ENCODE data around the gene FGF14. TPM values are rescaled to one million over a fixed set of nuclear protein-coding genes. Genes with fewer than 3 reads are reported as not detected.
A peak's percentile ranks its signal among the peaks of the same experiment; 100 is the strongest.

Gene FGF14
- total RNA-seq, 1 experiment from 2014 or later = not detected

DNA sequence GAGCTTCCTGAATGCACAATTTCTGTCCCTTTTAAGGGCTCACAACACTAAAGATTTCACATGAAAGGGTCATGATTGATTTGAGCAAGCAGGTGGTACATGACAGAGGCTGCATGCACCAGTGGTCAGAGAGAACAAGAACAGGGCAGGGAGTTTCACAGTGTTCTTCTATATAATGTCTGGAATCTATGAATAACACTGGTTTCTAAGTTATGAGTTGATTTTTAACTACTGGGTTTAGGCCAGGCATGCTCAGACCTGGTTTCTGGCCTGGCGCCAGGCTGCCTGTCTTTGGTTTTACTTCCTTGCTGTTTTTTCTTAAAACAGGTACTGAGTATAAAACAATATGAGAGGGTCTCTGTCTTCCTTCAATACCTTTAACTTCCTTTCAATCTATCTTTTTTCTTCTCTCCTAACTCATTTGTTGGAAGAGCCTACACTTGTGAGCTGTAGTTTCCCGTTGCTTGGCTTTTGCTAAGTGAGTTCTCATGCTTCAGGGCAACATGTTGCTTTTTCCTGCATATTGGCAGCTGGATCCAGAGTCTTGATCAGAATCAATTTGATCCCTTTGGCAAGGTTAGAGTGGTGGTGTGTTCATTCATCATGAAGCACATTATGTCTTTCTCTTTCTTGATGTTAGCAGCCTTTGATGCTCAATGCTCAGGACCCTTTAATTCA, 38.5 kb upstream of the FGF14 start:
- Histone ChIP-seq H3K9me2 (replicated peaks; ENCODE audit: low read length) (no peaks in the 10 kb centered on the region), H3K4me2 (ENCODE audit: low read length) (no peak overlapping the region), H3K9me3 (ENCODE audit: low read length) (no peaks in the 10 kb centered on the region), H2AFZ (ENCODE audit: low read length) (no peak overlapping the region), H3K36me3 (ENCODE audit: low read depth, low read length) (no peaks in the 10 kb centered on the region), H3F3A (ENCODE audit: low read length, unreplicated experiment) (no peaks in the 10 kb centered on the region), H4K20me1 (ENCODE audit: low read length) (no peaks in the 10 kb centered on the region), H3K4me3 (ENCODE audit: low read length) (no peak overlapping the region), H3K9ac (ENCODE audit: low read length) (no peak overlapping the region), H3K79me2 (ENCODE audit: low read length) (no peaks in the 10 kb centered on the region), H3K27ac (ENCODE audit: low read length) (no peak overlapping the region), H3K27me3 (ENCODE audit: low read length) (peaks cover 34% of the 10 kb centered on the region), H3K4me1 (ENCODE audit: insufficient read depth, low read length) (no peaks in the 10 kb centered on the region)
- DNase-seq = no peak
- POLR2A ChIA-PET (ENCODE audit: unreplicated experiment) = no interaction called here
- no peak for ATAC-seq
- CTCF ChIA-PET = no interaction called here
- intact Hi-C loops (cut with micrococcal nuclease) = no loop called here
- no peak for TF ChIP-seq EZH2 (IDR thresholded peaks at IDR 0.05; ENCODE audit: low read length, unreplicated experiment)
- no peak for TF ChIP-seq EZH2phosphoT487 (IDR thresholded peaks at IDR 0.05; ENCODE audit: borderline replicate concordance, low read length)
- TF ChIP-seq, protein P1, sequence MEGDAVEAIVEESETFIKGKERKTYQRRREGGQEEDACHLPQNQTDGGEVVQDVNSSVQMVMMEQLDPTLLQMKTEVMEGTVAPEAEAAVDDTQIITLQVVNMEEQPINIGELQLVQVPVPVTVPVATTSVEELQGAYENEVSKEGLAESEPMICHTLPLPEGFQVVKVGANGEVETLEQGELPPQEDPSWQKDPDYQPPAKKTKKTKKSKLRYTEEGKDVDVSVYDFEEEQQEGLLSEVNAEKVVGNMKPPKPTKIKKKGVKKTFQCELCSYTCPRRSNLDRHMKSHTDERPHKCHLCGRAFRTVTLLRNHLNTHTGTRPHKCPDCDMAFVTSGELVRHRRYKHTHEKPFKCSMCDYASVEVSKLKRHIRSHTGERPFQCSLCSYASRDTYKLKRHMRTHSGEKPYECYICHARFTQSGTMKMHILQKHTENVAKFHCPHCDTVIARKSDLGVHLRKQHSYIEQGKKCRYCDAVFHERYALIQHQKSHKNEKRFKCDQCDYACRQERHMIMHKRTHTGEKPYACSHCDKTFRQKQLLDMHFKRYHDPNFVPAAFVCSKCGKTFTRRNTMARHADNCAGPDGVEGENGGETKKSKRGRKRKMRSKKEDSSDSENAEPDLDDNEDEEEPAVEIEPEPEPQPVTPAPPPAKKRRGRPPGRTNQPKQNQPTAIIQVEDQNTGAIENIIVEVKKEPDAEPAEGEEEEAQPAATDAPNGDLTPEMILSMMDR (conservative IDR thresholded peaks at IDR 0.05; ENCODE audit: low read depth, low read length) = no peak
- BruUV-seq (replicated peaks) = no TSS peak

DNA sequence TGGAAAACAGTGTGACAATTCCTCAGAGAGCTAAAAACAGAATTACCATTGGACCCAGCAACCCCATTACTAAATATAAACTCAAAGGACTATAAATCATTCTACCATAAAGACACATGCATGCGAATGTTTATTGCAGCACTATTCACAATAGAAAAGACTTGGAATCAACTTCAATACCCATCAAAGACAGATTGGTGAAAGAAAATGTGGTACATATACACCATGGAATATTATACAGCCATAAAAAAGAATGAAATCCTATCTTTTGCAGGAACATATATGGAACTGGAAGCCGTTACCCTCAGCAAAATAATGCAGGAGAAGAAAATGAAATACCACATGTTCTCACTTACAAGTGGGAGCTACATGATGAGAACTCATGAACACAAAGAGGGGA, 20.8 kb upstream of the FGF14 start:
- no peak overlapping the region for H2AFZ ChIP-seq (ENCODE audit: low read length)
- H3K27ac ChIP-seq (ENCODE audit: low read length) = no peak overlapping the region
- no peaks in the 10 kb centered on the region for H3K9me2 ChIP-seq (replicated peaks; ENCODE audit: low read length)
- no peak for DNase-seq
- H3K27me3 ChIP-seq (ENCODE audit: low read length) = no peaks in the 10 kb centered on the region
- H3K4me1 ChIP-seq (ENCODE audit: insufficient read depth, low read length) = no peaks in the 10 kb centered on the region
- H3K9me3 ChIP-seq (ENCODE audit: low read length) = no peaks in the 10 kb centered on the region
- intact Hi-C loops (cut with micrococcal nuclease) = no loop called here
- no peaks in the 10 kb centered on the region for H4K20me1 ChIP-seq (ENCODE audit: low read length)
- no peaks in the 10 kb centered on the region for H3K36me3 ChIP-seq (ENCODE audit: low read depth, low read length)
- CTCF ChIA-PET = no interaction called here
- no peak for ATAC-seq
- no peak overlapping the region for H3K9ac ChIP-seq (ENCODE audit: low read length)
- TF ChIP-seq EZH2phosphoT487 (IDR thresholded peaks at IDR 0.05; ENCODE audit: borderline replicate concordance, low read length) = no peak
- no peak for TF ChIP-seq EZH2 (IDR thresholded peaks at IDR 0.05; ENCODE audit: low read length, unreplicated experiment)
- TF ChIP-seq, protein P1 (conservative IDR thresholded peaks at IDR 0.05; ENCODE audit: low read depth, low read length) = no peak
- no peaks in the 10 kb centered on the region for H3K79me2 ChIP-seq (ENCODE audit: low read length)
- H3F3A ChIP-seq (ENCODE audit: low read length, unreplicated experiment) = no peaks in the 10 kb centered on the region
- POLR2A ChIA-PET (ENCODE audit: unreplicated experiment) = no interaction called here
- no TSS peak for BruUV-seq (replicated peaks)
- H3K4me3 ChIP-seq (ENCODE audit: low read length) = no peak overlapping the region
- no peak overlapping the region for H3K4me2 ChIP-seq (ENCODE audit: low read length)

DNA sequence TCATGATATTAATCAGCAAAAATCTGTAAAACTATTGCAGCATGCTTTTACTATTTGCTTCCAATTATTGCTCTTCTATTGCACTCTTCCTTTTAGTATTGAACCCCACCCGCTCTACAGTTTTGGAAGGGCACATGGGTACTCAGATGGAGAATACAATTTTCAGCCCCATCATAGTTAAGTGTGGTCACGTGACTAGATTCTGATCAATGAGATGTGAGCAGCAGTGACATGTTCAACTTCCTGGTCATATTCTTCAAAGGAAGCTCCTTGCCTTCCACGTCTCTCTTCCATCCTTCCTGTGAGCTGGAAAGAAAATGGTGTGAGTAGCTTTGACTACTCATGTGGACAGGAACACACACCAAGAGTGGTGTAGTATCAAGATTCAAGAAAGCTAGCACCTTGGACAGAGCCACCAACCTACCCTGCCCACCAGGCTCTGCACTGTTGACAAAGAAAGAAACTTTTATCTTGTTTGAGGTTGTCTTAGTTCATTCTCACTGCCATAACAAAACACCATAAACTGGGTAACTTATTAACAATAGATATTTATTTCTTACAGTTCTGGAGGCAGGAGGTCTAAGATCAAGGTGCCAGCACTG, 3.8 kb upstream of the FGF14 start:
- Histone ChIP-seq H3K79me2 (ENCODE audit: low read length) (no peaks in the 10 kb centered on the region), H3K4me1 (ENCODE audit: insufficient read depth, low read length) (no peaks in the 10 kb centered on the region), H3K9ac (ENCODE audit: low read length) (no peak overlapping the region), H3K4me2 (ENCODE audit: low read length) (no peak overlapping the region), H3K9me2 (replicated peaks; ENCODE audit: low read length) (no peaks in the 10 kb centered on the region), H3F3A (ENCODE audit: low read length, unreplicated experiment) (no peaks in the 10 kb centered on the region), H3K36me3 (ENCODE audit: low read depth, low read length) (no peaks in the 10 kb centered on the region), H3K4me3 (ENCODE audit: low read length) (no peak overlapping the region), H3K27me3 (ENCODE audit: low read length) (peaks cover 41% of the 10 kb centered on the region), H3K27ac (ENCODE audit: low read length) (no peak overlapping the region), H4K20me1 (ENCODE audit: low read length) (no peaks in the 10 kb centered on the region), H2AFZ (ENCODE audit: low read length) (no peak overlapping the region), H3K9me3 (ENCODE audit: low read length) (no peaks in the 10 kb centered on the region)
- DNase-seq = peak; percentile 6
- no TSS peak for BruUV-seq (replicated peaks)
- ATAC-seq = no peak
- POLR2A ChIA-PET (ENCODE audit: unreplicated experiment) = no interaction called here
- CTCF ChIA-PET = no interaction called here
- TF ChIP-seq EZH2phosphoT487 (IDR thresholded peaks at IDR 0.05; ENCODE audit: borderline replicate concordance, low read length) (no peak), EZH2 (IDR thresholded peaks at IDR 0.05; ENCODE audit: low read length, unreplicated experiment) (no peak)
- TF ChIP-seq, protein P1 (conservative IDR thresholded peaks at IDR 0.05; ENCODE audit: low read depth, low read length) = no peak
- intact Hi-C loops (cut with micrococcal nuclease) = no loop called here

Measured in PC-3 (cell line).